ENCODE data around the gene TBC1D4. TPM values are rescaled to one million over a fixed set of nuclear protein-coding genes. Genes with fewer than 3 reads are reported as not detected.

The TBC1D4 gene
- total RNA-seq, 1 donor from 2014 or later: 25.6 TPM

DNA sequence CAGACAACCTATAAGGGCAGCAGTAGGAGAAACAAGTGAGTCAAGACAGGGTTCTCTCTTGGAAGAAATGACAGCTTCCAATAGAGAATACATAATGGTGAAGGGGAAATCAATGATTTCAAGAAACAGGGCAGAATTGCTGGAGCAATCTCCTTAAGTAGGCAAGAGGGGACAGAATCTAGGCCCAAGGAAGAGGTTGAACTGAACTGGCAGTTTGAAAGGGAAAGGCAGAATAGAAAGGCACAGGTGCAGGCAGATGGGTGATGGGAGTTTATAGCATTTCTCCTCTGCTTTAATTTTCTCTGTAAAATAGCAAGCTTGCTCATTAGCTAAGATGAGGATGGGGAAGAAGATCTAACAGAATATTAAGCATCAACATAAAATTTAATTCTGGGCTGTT lies 110.8 kb downstream of the TBC1D4 start:
- DNase-seq (ENCODE audit: low read depth): no peak
- no peaks in the 10 kb centered on the region for H4K20me1 ChIP-seq (ENCODE audit: insufficient read depth, low read length)
- Mint-ChIP-seq H3K9me3 (ENCODE audit: unreplicated experiment) (no peaks in the 10 kb centered on the region), H3K27me3 (ENCODE audit: low read depth, unreplicated experiment) (no peaks in the 10 kb centered on the region), H3K4me3 (ENCODE audit: unreplicated experiment) (no peak overlapping the region), H3K36me3 (ENCODE audit: low read depth, unreplicated experiment) (no peaks in the 10 kb centered on the region), H3K27ac (ENCODE audit: unreplicated experiment) (no peak overlapping the region), H3K4me1 (ENCODE audit: low read depth, unreplicated experiment) (peaks cover 21% of the 10 kb centered on the region)
- no peak for FAIRE-seq
- H3K79me2 ChIP-seq (ENCODE audit: insufficient read depth, low read length): peaks cover 2% of the 10 kb centered on the region
- no peak overlapping the region for H3K4me2 ChIP-seq (ENCODE audit: low read length)
- peaks cover 30% of the 10 kb centered on the region for H3K4me1 ChIP-seq (ENCODE audit: insufficient read depth, low read length)
- H3K27ac ChIP-seq (ENCODE audit: low read depth, low read length): no peak overlapping the region
- H3K9ac ChIP-seq (ENCODE audit: low read length): no peak overlapping the region
- no peak overlapping the region for H3K4me3 ChIP-seq (ENCODE audit: insufficient read depth, low read depth, low read length)
- no peaks in the 10 kb centered on the region for H3K9me3 ChIP-seq (ENCODE audit: insufficient read depth, low read depth, low read length)
- no peak overlapping the region for H2AFZ ChIP-seq (ENCODE audit: low read depth, low read length)
- H3K36me3 ChIP-seq (ENCODE audit: insufficient read depth, low read length): no peaks in the 10 kb centered on the region
- H3K27me3 ChIP-seq (ENCODE audit: insufficient read depth, low read length): no peaks in the 10 kb centered on the region
- TF ChIP-seq, protein P1, sequence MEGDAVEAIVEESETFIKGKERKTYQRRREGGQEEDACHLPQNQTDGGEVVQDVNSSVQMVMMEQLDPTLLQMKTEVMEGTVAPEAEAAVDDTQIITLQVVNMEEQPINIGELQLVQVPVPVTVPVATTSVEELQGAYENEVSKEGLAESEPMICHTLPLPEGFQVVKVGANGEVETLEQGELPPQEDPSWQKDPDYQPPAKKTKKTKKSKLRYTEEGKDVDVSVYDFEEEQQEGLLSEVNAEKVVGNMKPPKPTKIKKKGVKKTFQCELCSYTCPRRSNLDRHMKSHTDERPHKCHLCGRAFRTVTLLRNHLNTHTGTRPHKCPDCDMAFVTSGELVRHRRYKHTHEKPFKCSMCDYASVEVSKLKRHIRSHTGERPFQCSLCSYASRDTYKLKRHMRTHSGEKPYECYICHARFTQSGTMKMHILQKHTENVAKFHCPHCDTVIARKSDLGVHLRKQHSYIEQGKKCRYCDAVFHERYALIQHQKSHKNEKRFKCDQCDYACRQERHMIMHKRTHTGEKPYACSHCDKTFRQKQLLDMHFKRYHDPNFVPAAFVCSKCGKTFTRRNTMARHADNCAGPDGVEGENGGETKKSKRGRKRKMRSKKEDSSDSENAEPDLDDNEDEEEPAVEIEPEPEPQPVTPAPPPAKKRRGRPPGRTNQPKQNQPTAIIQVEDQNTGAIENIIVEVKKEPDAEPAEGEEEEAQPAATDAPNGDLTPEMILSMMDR (IDR thresholded peaks at IDR 0.05; ENCODE audit: insufficient read depth, low read depth, low read length): no peak
- no peak for TF ChIP-seq EZH2 (IDR thresholded peaks at IDR 0.05; ENCODE audit: insufficient read depth, low read length)

DNA sequence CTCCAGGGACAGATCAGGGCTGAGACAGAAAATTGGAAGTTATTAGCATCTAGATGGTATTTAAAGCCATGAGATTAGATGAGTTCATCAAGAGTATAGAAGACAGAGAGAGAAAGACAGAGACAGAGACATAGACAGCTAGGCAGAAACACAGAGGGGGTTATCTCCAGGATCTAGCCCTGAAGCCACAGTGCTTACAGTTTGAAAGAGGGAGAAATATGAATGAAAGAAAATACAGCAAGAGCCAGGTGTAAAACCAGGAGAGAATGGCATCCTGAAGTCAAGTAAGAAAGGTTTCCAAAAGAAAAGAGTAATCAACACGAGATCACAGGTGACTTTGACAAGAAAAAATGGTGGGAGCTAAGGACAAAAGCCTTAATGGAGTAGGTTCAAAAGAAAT lies 111.2 kb downstream of the TBC1D4 start:
- no peak overlapping the region for H3K27ac ChIP-seq (ENCODE audit: low read depth, low read length)
- H3K27me3 ChIP-seq (ENCODE audit: insufficient read depth, low read length): no peaks in the 10 kb centered on the region
- H4K20me1 ChIP-seq (ENCODE audit: insufficient read depth, low read length): no peaks in the 10 kb centered on the region
- DNase-seq (ENCODE audit: low read depth): no peak
- H3K4me1 ChIP-seq (ENCODE audit: insufficient read depth, low read length): peaks cover 34% of the 10 kb centered on the region
- Mint-ChIP-seq H3K27me3 (ENCODE audit: low read depth, unreplicated experiment) (no peaks in the 10 kb centered on the region), H3K9me3 (ENCODE audit: unreplicated experiment) (no peaks in the 10 kb centered on the region), H3K36me3 (ENCODE audit: low read depth, unreplicated experiment) (no peaks in the 10 kb centered on the region), H3K27ac (ENCODE audit: unreplicated experiment) (no peak overlapping the region), H3K4me3 (ENCODE audit: unreplicated experiment) (no peak overlapping the region), H3K4me1 (ENCODE audit: low read depth, unreplicated experiment) (peaks cover 25% of the 10 kb centered on the region)
- no peaks in the 10 kb centered on the region for H3K36me3 ChIP-seq (ENCODE audit: insufficient read depth, low read length)
- no peak overlapping the region for H3K4me3 ChIP-seq (ENCODE audit: insufficient read depth, low read depth, low read length)
- H2AFZ ChIP-seq (ENCODE audit: low read depth, low read length): no peak overlapping the region
- H3K4me2 ChIP-seq (ENCODE audit: low read length): no peak overlapping the region
- H3K9me3 ChIP-seq (ENCODE audit: insufficient read depth, low read depth, low read length): no peaks in the 10 kb centered on the region
- no peak overlapping the region for H3K9ac ChIP-seq (ENCODE audit: low read length)
- peaks cover 2% of the 10 kb centered on the region for H3K79me2 ChIP-seq (ENCODE audit: insufficient read depth, low read length)
- no peak for TF ChIP-seq EZH2 (IDR thresholded peaks at IDR 0.05; ENCODE audit: insufficient read depth, low read length)
- TF ChIP-seq, protein P1 (IDR thresholded peaks at IDR 0.05; ENCODE audit: insufficient read depth, low read depth, low read length): no peak
- no peak for FAIRE-seq

DNA sequence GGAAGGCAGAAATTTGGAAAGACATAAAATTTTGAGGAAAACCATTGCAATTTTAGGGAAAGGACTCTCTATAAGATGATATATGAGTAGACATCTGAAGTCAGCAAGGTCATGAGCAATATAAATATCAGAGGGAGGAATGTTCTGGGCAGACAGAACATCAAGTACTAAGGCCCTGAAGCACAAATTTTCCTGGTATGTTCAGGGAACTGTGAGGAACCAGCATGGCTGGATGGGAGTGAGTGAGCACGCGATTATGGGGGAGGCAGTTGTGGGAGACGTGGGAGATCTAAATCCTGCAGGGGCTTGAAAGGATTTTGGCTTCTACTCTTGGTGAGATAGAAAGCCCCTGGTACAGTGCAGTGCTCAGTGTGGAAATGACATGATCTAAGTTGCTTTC lies 112.0 kb downstream of the TBC1D4 start:
- H2AFZ ChIP-seq (ENCODE audit: low read depth, low read length): no peak overlapping the region
- FAIRE-seq (no peak), DNase-seq (ENCODE audit: low read depth) (no peak)
- H3K9ac ChIP-seq (ENCODE audit: low read length): no peak overlapping the region
- no peaks in the 10 kb centered on the region for H3K36me3 ChIP-seq (ENCODE audit: insufficient read depth, low read length)
- H3K4me1 Mint-ChIP-seq (ENCODE audit: low read depth, unreplicated experiment): peaks cover 32% of the 10 kb centered on the region
- no peaks in the 10 kb centered on the region for H3K9me3 ChIP-seq (ENCODE audit: insufficient read depth, low read depth, low read length)
- no peak overlapping the region for H3K4me3 Mint-ChIP-seq (ENCODE audit: unreplicated experiment)
- H3K79me2 ChIP-seq (ENCODE audit: insufficient read depth, low read length): peaks cover 2% of the 10 kb centered on the region
- no peak overlapping the region for H3K4me2 ChIP-seq (ENCODE audit: low read length)
- TF ChIP-seq, protein P1 (IDR thresholded peaks at IDR 0.05; ENCODE audit: insufficient read depth, low read depth, low read length): no peak
- no peak for TF ChIP-seq EZH2 (IDR thresholded peaks at IDR 0.05; ENCODE audit: insufficient read depth, low read length)
- no peaks in the 10 kb centered on the region for H3K27me3 ChIP-seq (ENCODE audit: insufficient read depth, low read length)
- H3K9me3 Mint-ChIP-seq (ENCODE audit: unreplicated experiment): no peaks in the 10 kb centered on the region
- no peaks in the 10 kb centered on the region for H4K20me1 ChIP-seq (ENCODE audit: insufficient read depth, low read length)
- H3K4me1 ChIP-seq (ENCODE audit: insufficient read depth, low read length): peaks cover 41% of the 10 kb centered on the region
- H3K4me3 ChIP-seq (ENCODE audit: insufficient read depth, low read depth, low read length): no peak overlapping the region
- no peak overlapping the region for H3K27ac ChIP-seq (ENCODE audit: low read depth, low read length)
- H3K27ac Mint-ChIP-seq (ENCODE audit: unreplicated experiment): no peak overlapping the region
- no peaks in the 10 kb centered on the region for H3K36me3 Mint-ChIP-seq (ENCODE audit: low read depth, unreplicated experiment)
- no peaks in the 10 kb centered on the region for H3K27me3 Mint-ChIP-seq (ENCODE audit: low read depth, unreplicated experiment)

Measured in astrocyte (in vitro differentiated cells and primary cell).